ENCODE results near the gene NNT. TPM values are rescaled to one million over a fixed set of nuclear protein-coding genes. Genes with fewer than 3 reads are reported as not detected.

The NNT gene
- total and polyA plus RNA-seq, 2 of the 13 experiments (the other 11 are each of a cell fraction or from before 2014, with no cell fraction given): 21.1 to 58.0 TPM

GRCh38 chr5:43642428-43642827, 39.4 kb downstream of the NNT start (continued):
- no peak for TF ChIP-seq NFKB2 (CRISPR knock-in tag; IDR thresholded peaks at IDR 0.05; ENCODE audit: borderline replicate concordance)

DNA sequence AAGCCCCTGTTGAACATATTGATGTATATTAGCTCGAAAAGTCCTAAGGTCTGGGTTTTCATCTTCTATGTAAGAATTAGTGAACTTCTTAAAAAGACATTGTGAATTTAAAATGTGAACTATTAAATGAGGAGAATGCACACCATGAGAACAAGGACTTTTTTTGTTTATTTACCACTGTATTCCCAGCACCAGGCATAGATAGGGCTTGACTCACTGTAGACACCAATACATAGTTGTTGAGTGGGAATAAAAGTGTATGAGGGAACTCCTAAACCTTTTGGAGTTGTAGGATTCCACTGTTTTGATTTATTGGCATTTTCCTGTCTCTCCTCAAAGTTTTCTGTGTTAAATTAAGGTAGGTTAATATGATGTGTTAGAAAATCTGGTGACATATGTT, 40.3 kb downstream of the NNT start:
- 100% methylated on average over 1 of the region's 1 CpG for WGBS (ENCODE audit: low lambda C conversion rate)
- in situ Hi-C loops (cut with HindIII; ENCODE audit: extremely low pct_ligation_motif_present, low pct_unique_long_range_greater_than_20kb) (loop anchor here (25.0 kb wide), 1 partner anchor 1144 kb away; no protein-coding TSS in a partner anchor), intact Hi-C loops (cut with micrococcal nuclease; ENCODE audit: unreplicated experiment) (no loop called here)
- H3K4me3 ChIP-seq (replicated peaks in 1 of 3; ENCODE audit: insufficient read depth in 1 of 3, low read depth in 2 of 3, low read length in 3 of 3): no peak overlapping the region
- BruUV-seq (replicated peaks): no TSS peak
- ChIA-PET POLR2A (no interaction called here), CTCF (ENCODE audit: low intra/inter-chr PET ratio, low total read pairs) (no interaction called here)
- no peak overlapping the region for H2AFZ ChIP-seq (ENCODE audit: low read length)
- H3K36me3 ChIP-seq (replicated peaks in 1 of 2; ENCODE audit: control insufficient read depth in 1 of 2, insufficient read depth in 2 of 2, low read length in 2 of 2): peaks cover 0 to 14% of the 10 kb centered on the region in 2 experiments; a peak in 2 of 5 replicates
- no peaks in the 10 kb centered on the region for H3K27me3 ChIP-seq (ENCODE audit: control insufficient read depth in 1 of 2, insufficient read depth in 2 of 2, low read length in 2 of 2)
- H3K4me2 ChIP-seq (ENCODE audit: low read depth, low read length): no peak overlapping the region
- DNase-seq (ENCODE audit: low spot score) (no peak), ATAC-seq (no peak), FAIRE-seq (no peak)
- H3K9me3 ChIP-seq (ENCODE audit: low read length): no peaks in the 10 kb centered on the region
- H3K79me2 ChIP-seq (ENCODE audit: insufficient read depth, low read length): no peaks in the 10 kb centered on the region
- no peak overlapping the region for H3K9ac ChIP-seq (ENCODE audit: insufficient read depth, low read depth, low read length)
- H3K4me1 ChIP-seq (ENCODE audit: insufficient read depth, low read length): no peaks in the 10 kb centered on the region
- H3K27ac ChIP-seq (ENCODE audit: extremely low read length, insufficient read depth, low read length): no peak overlapping the region
- H4K20me1 ChIP-seq (ENCODE audit: insufficient read depth, low read length): no peaks in the 10 kb centered on the region
- TF ChIP-seq BCL6 (CRISPR knock-in tag; IDR thresholded peaks at IDR 0.05) (no peak), SMYD3 (CRISPR knock-in tag; IDR thresholded peaks at IDR 0.05) (no peak), PREB (CRISPR knock-in tag; IDR thresholded peaks at IDR 0.05) (no peak), IRX3 (CRISPR knock-in tag; IDR thresholded peaks at IDR 0.05; ENCODE audit: borderline replicate concordance, low read depth) (no peak), MAFK (conservative IDR thresholded peaks at IDR 0.05 in 1 of 2, IDR thresholded peaks at IDR 0.05 in 1 of 2; ENCODE audit: low read length in 2 of 2) (no peak), ZNF274 (CRISPR knock-in tag; IDR thresholded peaks at IDR 0.05) (no peak), SALL1 (CRISPR knock-in tag; IDR thresholded peaks at IDR 0.05) (no peak), SNAI1 (CRISPR knock-in tag; IDR thresholded peaks at IDR 0.05; ENCODE audit: borderline replicate concordance) (no peak), ZNF703 (CRISPR knock-in tag; IDR thresholded peaks at IDR 0.05; ENCODE audit: borderline replicate concordance) (no peak)
- TF ChIP-seq, protein P1, sequence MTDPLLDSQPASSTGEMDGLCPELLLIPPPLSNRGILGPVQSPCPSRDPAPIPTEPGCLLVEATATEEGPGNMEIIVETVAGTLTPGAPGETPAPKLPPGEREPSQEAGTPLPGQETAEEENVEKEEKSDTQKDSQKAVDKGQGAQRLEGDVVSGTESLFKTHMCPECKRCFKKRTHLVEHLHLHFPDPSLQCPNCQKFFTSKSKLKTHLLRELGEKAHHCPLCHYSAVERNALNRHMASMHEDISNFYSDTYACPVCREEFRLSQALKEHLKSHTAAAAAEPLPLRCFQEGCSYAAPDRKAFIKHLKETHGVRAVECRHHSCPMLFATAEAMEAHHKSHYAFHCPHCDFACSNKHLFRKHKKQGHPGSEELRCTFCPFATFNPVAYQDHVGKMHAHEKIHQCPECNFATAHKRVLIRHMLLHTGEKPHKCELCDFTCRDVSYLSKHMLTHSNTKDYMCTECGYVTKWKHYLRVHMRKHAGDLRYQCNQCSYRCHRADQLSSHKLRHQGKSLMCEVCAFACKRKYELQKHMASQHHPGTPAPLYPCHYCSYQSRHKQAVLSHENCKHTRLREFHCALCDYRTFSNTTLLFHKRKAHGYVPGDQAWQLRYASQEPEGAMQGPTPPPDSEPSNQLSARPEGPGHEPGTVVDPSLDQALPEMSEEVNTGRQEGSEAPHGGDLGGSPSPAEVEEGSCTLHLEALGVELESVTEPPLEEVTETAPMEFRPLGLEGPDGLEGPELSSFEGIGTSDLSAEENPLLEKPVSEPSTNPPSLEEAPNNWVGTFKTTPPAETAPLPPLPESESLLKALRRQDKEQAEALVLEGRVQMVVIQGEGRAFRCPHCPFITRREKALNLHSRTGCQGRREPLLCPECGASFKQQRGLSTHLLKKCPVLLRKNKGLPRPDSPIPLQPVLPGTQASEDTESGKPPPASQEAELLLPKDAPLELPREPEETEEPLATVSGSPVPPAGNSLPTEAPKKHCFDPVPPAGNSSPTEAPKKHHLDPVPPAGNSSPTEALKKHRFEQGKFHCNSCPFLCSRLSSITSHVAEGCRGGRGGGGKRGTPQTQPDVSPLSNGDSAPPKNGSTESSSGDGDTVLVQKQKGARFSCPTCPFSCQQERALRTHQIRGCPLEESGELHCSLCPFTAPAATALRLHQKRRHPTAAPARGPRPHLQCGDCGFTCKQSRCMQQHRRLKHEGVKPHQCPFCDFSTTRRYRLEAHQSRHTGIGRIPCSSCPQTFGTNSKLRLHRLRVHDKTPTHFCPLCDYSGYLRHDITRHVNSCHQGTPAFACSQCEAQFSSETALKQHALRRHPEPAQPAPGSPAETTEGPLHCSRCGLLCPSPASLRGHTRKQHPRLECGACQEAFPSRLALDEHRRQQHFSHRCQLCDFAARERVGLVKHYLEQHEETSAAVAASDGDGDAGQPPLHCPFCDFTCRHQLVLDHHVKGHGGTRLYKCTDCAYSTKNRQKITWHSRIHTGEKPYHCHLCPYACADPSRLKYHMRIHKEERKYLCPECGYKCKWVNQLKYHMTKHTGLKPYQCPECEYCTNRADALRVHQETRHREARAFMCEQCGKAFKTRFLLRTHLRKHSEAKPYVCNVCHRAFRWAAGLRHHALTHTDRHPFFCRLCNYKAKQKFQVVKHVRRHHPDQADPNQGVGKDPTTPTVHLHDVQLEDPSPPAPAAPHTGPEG (CRISPR knock-in tag; IDR thresholded peaks at IDR 0.05): no peak
- TF ChIP-seq, protein P2, sequence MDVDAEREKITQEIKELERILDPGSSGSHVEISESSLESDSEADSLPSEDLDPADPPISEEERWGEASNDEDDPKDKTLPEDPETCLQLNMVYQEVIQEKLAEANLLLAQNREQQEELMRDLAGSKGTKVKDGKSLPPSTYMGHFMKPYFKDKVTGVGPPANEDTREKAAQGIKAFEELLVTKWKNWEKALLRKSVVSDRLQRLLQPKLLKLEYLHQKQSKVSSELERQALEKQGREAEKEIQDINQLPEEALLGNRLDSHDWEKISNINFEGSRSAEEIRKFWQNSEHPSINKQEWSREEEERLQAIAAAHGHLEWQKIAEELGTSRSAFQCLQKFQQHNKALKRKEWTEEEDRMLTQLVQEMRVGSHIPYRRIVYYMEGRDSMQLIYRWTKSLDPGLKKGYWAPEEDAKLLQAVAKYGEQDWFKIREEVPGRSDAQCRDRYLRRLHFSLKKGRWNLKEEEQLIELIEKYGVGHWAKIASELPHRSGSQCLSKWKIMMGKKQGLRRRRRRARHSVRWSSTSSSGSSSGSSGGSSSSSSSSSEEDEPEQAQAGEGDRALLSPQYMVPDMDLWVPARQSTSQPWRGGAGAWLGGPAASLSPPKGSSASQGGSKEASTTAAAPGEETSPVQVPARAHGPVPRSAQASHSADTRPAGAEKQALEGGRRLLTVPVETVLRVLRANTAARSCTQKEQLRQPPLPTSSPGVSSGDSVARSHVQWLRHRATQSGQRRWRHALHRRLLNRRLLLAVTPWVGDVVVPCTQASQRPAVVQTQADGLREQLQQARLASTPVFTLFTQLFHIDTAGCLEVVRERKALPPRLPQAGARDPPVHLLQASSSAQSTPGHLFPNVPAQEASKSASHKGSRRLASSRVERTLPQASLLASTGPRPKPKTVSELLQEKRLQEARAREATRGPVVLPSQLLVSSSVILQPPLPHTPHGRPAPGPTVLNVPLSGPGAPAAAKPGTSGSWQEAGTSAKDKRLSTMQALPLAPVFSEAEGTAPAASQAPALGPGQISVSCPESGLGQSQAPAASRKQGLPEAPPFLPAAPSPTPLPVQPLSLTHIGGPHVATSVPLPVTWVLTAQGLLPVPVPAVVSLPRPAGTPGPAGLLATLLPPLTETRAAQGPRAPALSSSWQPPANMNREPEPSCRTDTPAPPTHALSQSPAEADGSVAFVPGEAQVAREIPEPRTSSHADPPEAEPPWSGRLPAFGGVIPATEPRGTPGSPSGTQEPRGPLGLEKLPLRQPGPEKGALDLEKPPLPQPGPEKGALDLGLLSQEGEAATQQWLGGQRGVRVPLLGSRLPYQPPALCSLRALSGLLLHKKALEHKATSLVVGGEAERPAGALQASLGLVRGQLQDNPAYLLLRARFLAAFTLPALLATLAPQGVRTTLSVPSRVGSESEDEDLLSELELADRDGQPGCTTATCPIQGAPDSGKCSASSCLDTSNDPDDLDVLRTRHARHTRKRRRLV (CRISPR knock-in tag; IDR thresholded peaks at IDR 0.05): no peak

Measured in HepG2 (cell line).